ENCODE measurements around the gene EWSR1. TPM values are rescaled to one million over a fixed set of nuclear protein-coding genes. Genes with fewer than 3 reads are reported as not detected.
A peak's percentile ranks its signal among the peaks of the same experiment; 100 is the strongest.

Gene EWSR1
- total RNA-seq, 1 donor from 2014 or later: 199 TPM

DNA sequence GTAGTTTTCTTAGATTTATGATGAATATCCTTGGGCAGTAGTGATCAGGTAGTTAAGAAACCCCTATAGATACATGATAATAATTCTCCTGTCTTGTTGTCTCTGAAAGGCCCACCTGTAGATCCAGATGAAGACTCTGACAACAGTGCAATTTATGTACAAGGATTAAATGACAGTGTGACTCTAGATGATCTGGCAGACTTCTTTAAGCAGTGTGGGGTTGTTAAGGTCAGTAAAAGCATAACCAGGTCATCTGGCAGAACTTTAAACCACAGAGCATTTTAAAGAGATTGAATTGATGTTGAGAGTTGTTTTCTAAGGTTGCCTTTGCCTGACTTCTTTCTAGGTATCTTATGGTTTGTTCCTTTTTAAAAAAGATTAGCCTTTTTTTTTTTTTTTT is 24.3 kb downstream of the EWSR1 start:
- Mint-ChIP-seq H3K36me3 (ENCODE audit: low read depth, unreplicated experiment) (peaks cover 17% of the 10 kb centered on the region), H3K4me3 (ENCODE audit: unreplicated experiment) (no peak overlapping the region)

DNA sequence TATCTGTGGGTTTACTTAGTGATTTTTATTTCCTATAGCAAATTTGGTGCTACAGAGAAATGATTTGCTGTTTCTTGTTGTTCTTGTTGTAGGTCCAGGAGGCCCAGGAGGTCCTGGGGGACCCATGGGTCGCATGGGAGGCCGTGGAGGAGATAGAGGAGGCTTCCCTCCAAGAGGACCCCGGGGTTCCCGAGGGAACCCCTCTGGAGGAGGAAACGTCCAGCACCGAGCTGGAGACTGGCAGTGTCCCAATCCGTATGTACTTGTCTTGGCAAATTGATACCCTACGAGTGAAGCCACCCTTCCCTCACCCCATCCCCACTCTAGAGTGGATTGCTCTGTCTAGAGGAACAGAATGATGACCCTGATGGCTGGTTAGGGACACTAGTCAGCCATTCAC is 30.6 kb downstream of the EWSR1 start:
- no peak overlapping the region for H3K27ac ChIP-seq (ENCODE audit: low read depth, low read length)
- no peak overlapping the region for H3K4me2 ChIP-seq (ENCODE audit: low read length)
- no peaks in the 10 kb centered on the region for H3K4me1 ChIP-seq (ENCODE audit: insufficient read depth, low read length)
- H3K4me3 Mint-ChIP-seq (ENCODE audit: unreplicated experiment): no peak overlapping the region
- H3K36me3 ChIP-seq (ENCODE audit: insufficient read depth, low read length): peaks cover 58% of the 10 kb centered on the region
- no peak for DNase-seq (ENCODE audit: low read depth)
- no peaks in the 10 kb centered on the region for H3K4me1 Mint-ChIP-seq (ENCODE audit: low read depth, unreplicated experiment)
- H3K36me3 Mint-ChIP-seq (ENCODE audit: low read depth, unreplicated experiment): peaks cover 26% of the 10 kb centered on the region
- FAIRE-seq: no peak
- H3K9me3 ChIP-seq (ENCODE audit: insufficient read depth, low read depth, low read length): no peaks in the 10 kb centered on the region
- no peak overlapping the region for H3K9ac ChIP-seq (ENCODE audit: low read length)
- no peak for TF ChIP-seq EZH2 (IDR thresholded peaks at IDR 0.05; ENCODE audit: insufficient read depth, low read length)
- TF ChIP-seq, protein P1, sequence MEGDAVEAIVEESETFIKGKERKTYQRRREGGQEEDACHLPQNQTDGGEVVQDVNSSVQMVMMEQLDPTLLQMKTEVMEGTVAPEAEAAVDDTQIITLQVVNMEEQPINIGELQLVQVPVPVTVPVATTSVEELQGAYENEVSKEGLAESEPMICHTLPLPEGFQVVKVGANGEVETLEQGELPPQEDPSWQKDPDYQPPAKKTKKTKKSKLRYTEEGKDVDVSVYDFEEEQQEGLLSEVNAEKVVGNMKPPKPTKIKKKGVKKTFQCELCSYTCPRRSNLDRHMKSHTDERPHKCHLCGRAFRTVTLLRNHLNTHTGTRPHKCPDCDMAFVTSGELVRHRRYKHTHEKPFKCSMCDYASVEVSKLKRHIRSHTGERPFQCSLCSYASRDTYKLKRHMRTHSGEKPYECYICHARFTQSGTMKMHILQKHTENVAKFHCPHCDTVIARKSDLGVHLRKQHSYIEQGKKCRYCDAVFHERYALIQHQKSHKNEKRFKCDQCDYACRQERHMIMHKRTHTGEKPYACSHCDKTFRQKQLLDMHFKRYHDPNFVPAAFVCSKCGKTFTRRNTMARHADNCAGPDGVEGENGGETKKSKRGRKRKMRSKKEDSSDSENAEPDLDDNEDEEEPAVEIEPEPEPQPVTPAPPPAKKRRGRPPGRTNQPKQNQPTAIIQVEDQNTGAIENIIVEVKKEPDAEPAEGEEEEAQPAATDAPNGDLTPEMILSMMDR (IDR thresholded peaks at IDR 0.05; ENCODE audit: insufficient read depth, low read depth, low read length): no peak
- H3K9me3 Mint-ChIP-seq (ENCODE audit: unreplicated experiment): peaks cover 5% of the 10 kb centered on the region
- peaks cover 80% of the 10 kb centered on the region for H4K20me1 ChIP-seq (ENCODE audit: insufficient read depth, low read length)
- H3K79me2 ChIP-seq (ENCODE audit: insufficient read depth, low read length): peaks cover 8% of the 10 kb centered on the region
- H3K27ac Mint-ChIP-seq (ENCODE audit: unreplicated experiment): no peak overlapping the region
- no peak overlapping the region for H3K4me3 ChIP-seq (ENCODE audit: insufficient read depth, low read depth, low read length)
- no peaks in the 10 kb centered on the region for H3K27me3 Mint-ChIP-seq (ENCODE audit: low read depth, unreplicated experiment)
- no peak overlapping the region for H2AFZ ChIP-seq (ENCODE audit: low read depth, low read length)
- no peaks in the 10 kb centered on the region for H3K27me3 ChIP-seq (ENCODE audit: insufficient read depth, low read length)

More for the DNA sequence above, 24.3 kb downstream of the EWSR1 start:
- Histone ChIP-seq H4K20me1 (ENCODE audit: insufficient read depth, low read length) (peaks cover 92% of the 10 kb centered on the region), H2AFZ (ENCODE audit: low read depth, low read length) (no peak overlapping the region), H3K4me1 (ENCODE audit: insufficient read depth, low read length) (no peaks in the 10 kb centered on the region), H3K27me3 (ENCODE audit: insufficient read depth, low read length) (no peaks in the 10 kb centered on the region), H3K4me3 (ENCODE audit: insufficient read depth, low read depth, low read length) (no peak overlapping the region), H3K9ac (ENCODE audit: low read length) (no peak overlapping the region), H3K36me3 (ENCODE audit: insufficient read depth, low read length) (peaks cover 86% of the 10 kb centered on the region), H3K9me3 (ENCODE audit: insufficient read depth, low read depth, low read length) (no peaks in the 10 kb centered on the region), H3K79me2 (ENCODE audit: insufficient read depth, low read length) (peaks cover 70% of the 10 kb centered on the region), H3K27ac (ENCODE audit: low read depth, low read length) (no peak overlapping the region), H3K4me2 (ENCODE audit: low read length) (no peak overlapping the region)
- Mint-ChIP-seq H3K27ac (ENCODE audit: unreplicated experiment) (no peak overlapping the region), H3K4me1 (ENCODE audit: low read depth, unreplicated experiment) (no peaks in the 10 kb centered on the region), H3K27me3 (ENCODE audit: low read depth, unreplicated experiment) (no peaks in the 10 kb centered on the region), H3K9me3 (ENCODE audit: unreplicated experiment) (no peaks in the 10 kb centered on the region)
- TF ChIP-seq, protein P1 (IDR thresholded peaks at IDR 0.05; ENCODE audit: insufficient read depth, low read depth, low read length): no peak
- no peak for TF ChIP-seq EZH2 (IDR thresholded peaks at IDR 0.05; ENCODE audit: insufficient read depth, low read length)
- no peak for DNase-seq (ENCODE audit: low read depth)
- no peak for FAIRE-seq

- FAIRE-seq (peak; percentile 76), DNase-seq (ENCODE audit: low read depth) (no peak)
- no peak overlapping the region for H3K4me3 ChIP-seq (ENCODE audit: insufficient read depth, low read depth, low read length)
- TF ChIP-seq EZH2 (IDR thresholded peaks at IDR 0.05; ENCODE audit: insufficient read depth, low read length): no peak
- TF ChIP-seq, protein P1 (IDR thresholded peaks at IDR 0.05; ENCODE audit: insufficient read depth, low read depth, low read length): no peak
- no peaks in the 10 kb centered on the region for H3K9me3 ChIP-seq (ENCODE audit: insufficient read depth, low read depth, low read length)
- peaks cover 4% of the 10 kb centered on the region for H3K79me2 ChIP-seq (ENCODE audit: insufficient read depth, low read length)
- H3K4me2 ChIP-seq (ENCODE audit: low read length): no peak overlapping the region
- H3K4me1 Mint-ChIP-seq (ENCODE audit: low read depth, unreplicated experiment): no peaks in the 10 kb centered on the region
- H3K9ac ChIP-seq (ENCODE audit: low read length): no peak overlapping the region
- H3K4me3 Mint-ChIP-seq (ENCODE audit: unreplicated experiment): no peak overlapping the region
- H3K27ac ChIP-seq (ENCODE audit: low read depth, low read length): no peak overlapping the region
- no peak overlapping the region for H2AFZ ChIP-seq (ENCODE audit: low read depth, low read length)
- H3K27ac Mint-ChIP-seq (ENCODE audit: unreplicated experiment): no peak overlapping the region
- no peaks in the 10 kb centered on the region for H3K27me3 Mint-ChIP-seq (ENCODE audit: low read depth, unreplicated experiment)
- H3K36me3 ChIP-seq (ENCODE audit: insufficient read depth, low read length): peaks cover 53% of the 10 kb centered on the region
- H3K27me3 ChIP-seq (ENCODE audit: insufficient read depth, low read length): no peaks in the 10 kb centered on the region
- H3K36me3 Mint-ChIP-seq (ENCODE audit: low read depth, unreplicated experiment): peaks cover 26% of the 10 kb centered on the region
- H3K4me1 ChIP-seq (ENCODE audit: insufficient read depth, low read length): no peaks in the 10 kb centered on the region
- peaks cover 5% of the 10 kb centered on the region for H3K9me3 Mint-ChIP-seq (ENCODE audit: unreplicated experiment)
- peaks cover 74% of the 10 kb centered on the region for H4K20me1 ChIP-seq (ENCODE audit: insufficient read depth, low read length)
Measured at GRCh38 chr22:29299136-29299900, 31.2 kb downstream of the EWSR1 start.

All from astrocyte (in vitro differentiated cells and primary cell).